HG02678 (cell line): ENCODE measurements around the gene ACVR1B.
A peak's percentile ranks its signal among the peaks of the same experiment; 100 is the strongest.

Experiments
- ATAC-seq: cut with Tn5 transposase; IDR thresholded peaks from one replicate; pipeline ENCODE4 v1.9.1; 2021; ENCODE audit warnings: mild to moderate bottlenecking, moderate library complexity; ENCODE audit not compliant: unreplicated experiment

ACVR1B gene

DNA sequence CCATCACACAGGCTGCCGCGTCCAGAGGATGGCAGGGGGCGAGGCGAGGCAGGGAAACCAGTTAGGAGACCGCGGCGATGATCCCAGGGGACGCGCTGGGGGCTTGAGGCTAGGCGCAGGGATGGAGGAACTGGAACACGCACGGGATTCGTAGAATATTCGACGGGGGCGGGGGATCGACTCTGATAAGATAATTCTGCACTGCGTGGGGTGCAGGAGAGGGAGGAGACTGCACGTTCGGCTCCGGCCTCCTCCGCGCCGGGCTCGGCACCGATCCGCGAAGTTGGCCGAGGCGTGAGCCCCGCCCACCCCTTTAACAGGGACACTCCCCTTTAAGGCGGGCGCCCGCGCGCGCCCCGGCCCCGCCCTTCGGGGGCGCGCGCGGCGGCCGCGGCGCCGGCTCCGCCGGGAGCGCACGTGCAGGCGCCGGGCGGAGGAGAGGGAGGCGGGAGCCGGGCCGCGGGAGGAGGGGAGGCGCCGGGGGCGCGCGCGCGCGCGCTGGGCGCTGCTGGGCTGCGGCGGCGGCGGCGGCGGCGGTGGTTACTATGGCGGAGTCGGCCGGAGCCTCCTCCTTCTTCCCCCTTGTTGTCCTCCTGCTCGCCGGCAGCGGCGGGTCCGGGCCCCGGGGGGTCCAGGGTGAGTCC is at the start of gene ACVR1B:
Gene ACVR1B (plus strand): TSS at position 501 of the 644 bp plus-strand sequence. CDS start 45 bp downstream, at position 546.
- ATAC-seq = peak; percentile 92

DNA sequence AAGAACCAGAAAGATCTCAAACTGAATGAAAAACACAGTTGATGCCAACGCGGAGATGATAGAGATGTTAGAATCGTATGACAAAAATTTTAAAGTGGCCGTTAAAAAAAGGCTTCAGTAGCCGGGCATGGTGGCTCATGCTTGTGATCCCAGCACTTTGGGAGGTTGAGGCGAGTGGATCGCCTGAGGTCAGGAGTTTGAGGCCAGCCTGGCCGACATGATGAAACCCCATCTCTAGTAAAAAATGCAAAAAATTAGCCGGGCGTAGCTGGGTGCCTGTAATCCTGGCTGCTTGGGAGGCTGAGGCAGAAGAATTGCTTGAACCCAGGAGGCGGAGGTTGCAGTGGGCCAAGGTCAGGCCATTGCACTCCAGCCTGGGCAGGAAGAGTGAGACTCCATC is 49.6 kb upstream of the ACVR1B start:
- no peak for ATAC-seq

DNA sequence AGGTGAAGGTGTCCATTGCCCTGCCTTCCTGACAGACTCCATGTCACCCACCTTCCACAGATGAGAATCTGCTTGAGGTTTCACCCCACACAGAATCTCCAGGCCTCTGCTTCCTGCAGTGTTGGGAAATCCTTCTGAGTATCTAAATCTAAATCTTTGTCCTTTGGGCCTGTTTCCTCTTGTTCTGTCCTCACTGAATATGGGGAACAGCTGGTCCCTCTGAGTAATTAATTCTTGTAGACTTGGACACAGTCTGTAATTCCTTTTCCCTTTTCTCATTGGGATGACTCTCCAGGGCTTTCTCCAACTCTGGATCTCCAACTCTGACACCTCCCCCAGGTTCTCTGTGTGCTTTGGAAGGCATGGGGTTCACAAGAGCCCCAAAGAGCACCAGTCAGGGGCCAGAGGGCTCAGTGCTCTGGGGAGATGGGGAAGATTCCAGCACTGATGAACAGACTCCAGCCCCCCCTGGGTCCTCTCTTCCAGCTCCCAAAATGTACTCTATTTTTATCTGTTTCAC is 46.5 kb upstream of the ACVR1B start:
- ATAC-seq = no peak

DNA sequence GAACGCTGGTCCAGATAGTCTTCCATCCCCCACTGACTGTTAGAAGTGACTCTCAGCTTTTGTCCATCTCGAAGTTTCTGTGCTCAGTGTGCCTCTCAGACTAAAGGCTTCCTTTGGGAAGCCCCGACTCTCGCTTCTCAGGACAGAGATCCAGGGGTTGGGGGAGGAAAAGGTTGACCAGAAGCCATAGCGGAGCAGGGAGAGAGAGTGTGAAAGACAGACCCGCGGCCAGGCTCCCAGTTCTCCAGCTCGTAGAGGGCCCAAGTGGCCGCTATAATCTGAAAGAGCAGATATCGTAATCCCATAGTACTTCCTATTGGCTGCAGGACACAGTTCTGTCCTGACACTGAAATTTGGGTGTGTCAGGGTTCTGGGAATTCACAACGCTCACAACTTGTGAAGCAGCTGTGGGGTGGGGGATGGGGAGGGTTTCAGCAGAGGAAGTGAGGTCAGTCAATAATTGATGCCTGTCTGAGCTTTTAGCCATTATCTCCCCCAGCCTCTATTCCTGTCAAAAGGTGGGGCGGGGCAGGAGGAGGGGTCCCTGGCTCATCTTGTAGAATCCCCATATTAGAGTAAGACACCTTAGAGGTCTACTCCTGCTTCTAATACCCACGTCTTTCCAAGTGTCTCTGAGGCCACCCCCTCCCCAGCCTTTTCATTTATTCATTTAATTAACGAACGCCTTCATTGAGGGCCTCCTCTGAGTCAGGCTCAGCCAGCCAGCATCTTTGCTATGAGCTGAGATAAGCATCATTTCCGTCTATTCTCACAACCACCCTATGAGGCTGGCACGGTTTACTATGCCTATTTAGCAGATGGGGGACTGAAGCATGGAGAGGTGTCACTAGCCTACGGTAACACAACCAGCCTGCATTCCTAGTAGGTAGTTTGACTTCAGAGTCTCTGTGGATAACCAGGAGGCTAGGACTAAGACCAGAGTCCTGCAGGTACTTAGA is 45.7 kb upstream of the ACVR1B start:
- ATAC-seq = no peak

DNA sequence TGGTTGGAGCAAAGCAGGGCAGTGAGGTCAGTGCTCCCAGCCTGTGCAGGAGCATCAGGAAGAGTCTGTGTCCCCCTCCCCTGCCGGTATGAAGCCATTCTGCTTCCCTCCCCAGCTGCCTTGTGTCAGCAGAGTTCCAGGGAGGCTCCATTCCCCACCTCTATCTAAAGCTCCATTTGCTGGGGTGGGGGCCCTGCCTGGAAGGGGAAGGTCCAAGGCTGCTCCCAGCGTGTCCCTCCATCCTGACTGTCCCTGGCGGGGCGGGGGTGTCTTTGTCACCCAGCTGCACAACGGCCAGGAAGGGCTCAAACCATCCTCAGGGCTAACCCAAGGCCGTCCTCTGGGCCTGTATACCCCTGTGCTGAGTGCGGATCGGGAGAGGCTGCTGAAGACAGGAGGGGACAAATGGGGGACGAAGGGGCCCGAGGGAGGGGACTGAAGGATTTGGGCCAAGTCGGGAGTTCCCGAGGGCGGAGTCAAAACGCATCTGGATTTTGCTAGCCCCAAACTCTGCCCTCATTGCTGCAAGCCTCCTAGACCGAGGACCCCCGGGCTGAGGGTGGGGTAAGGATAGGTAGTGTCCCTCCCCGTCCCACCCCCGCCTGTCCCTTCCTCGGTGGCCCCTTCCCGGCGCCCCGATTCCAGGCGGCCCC is 44.9 kb upstream of the ACVR1B start:
- no peak for ATAC-seq

DNA sequence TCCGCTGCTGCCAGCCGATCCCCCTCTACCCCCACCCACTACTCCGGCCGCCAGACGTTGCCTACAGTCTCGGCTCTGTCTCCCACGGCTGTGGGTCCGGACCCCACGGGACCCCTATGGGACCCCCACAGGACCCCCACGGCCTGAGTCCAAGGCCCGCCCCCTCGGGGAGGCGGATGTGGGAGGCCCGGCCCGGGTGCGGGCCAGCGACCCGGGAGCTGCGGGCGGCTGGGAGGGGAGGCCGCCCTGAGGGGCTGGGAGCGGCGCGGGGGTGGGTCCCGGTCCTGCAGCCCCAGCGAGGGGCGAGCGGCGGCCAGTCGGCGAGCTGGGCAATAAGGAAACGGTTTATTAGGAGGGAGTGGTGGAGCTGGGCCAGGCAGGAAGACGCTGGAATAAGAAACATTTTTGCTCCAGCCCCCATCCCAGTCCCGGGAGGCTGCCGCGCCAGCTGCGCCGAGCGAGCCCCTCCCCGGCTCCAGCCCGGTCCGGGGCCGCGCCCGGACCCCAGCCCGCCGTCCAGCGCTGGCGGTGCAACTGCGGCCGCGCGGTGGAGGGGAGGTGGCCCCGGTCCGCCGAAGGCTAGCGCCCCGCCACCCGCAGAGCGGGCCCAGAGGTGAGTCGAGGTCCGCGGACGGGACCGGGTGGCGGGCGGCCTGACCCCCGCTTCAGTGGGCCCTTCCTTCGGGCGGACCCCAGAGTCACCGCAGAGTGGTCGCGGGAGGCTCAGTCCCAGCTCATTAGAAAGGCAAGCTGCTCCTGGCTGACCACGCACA is 44.2 kb upstream of the ACVR1B start, which contains the start of gene ACVRL1:
Gene ACVRL1 (plus strand): TSS at position 422 of the 773 bp plus-strand sequence. CDS start 4,971 bp downstream, outside the sequence.
- ATAC-seq = no peak

DNA sequence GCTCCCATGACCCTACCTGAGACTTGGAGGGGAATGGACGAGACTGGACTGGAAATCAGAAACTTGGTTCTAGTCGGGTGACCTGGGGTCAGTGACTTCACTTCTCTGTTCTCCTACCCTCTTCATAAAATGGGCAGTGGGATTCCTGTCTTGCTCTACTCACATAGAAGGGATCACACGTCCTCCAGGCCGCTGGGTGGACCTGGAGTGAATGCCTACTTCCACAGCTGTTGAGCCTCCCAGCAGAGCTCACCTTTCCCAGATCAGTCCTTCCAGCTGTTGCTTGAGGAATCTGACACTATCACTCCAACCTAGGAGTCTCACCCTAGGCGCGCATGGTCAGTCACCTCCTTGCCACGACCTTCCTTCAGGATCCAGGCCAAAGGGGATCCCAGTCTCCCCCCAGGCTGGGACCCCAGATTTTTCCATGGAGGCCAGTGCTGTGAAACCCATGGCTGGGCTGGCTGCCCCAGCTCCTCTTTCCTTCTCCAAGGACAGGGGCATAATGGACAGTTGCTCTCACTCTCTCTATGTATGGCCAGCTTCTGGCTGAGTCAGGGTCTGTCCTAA is 43.6 kb upstream of the ACVR1B start:
- ATAC-seq = no peak

DNA sequence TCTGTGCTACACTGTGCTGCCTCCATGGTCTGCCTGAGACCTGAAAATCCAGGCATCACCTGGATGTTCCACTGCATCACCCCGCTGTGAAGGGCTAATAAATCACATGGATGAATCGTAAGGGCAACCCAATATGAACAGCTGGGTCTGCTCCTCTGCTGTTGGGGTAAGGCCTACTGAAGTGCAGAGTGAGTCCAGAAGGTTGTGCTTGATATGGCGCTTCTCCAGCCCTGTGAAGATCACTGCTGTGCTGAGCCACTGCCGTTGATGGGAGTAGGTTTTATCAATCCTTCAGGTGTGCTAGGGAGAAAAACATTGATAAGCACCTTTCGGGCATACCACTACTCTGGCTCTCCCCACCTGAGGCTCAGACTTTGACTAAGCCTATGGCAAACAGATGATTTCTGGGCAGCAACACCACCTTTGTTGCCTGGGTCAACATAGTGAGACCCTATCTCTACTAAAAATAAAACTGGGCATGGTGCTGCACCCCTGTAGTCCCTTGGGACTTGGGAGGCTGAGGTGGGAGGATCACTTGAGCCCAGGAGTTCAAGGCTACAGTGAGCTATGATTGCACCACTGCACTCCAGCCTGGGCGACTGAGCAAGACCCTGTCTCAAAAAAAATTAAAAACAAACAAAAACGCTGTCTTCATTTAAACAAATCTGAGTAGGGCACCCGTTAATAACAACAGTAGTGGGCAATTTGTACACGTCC is 42.5 kb upstream of the ACVR1B start:
- no peak for ATAC-seq

DNA sequence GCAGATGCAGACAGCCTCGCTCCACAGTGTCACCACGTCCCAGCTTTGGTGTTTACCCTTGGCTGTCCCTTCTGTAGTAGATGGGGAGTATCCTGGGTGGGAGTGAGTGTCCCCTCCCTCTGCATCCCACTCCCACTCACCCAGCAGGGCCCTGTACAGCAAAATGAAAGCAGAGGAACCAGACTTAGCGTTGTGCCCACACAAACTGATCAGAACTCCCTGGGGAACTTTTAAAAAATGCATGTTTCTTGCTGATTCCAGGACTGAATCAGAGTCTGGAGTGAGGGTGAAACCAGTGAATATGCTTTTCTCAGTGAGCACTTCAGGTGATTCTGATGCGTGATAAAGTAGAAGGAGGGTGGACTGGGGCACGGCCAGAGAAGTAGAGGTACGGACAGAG is 41.3 kb upstream of the ACVR1B start:
- no peak for ATAC-seq

DNA sequence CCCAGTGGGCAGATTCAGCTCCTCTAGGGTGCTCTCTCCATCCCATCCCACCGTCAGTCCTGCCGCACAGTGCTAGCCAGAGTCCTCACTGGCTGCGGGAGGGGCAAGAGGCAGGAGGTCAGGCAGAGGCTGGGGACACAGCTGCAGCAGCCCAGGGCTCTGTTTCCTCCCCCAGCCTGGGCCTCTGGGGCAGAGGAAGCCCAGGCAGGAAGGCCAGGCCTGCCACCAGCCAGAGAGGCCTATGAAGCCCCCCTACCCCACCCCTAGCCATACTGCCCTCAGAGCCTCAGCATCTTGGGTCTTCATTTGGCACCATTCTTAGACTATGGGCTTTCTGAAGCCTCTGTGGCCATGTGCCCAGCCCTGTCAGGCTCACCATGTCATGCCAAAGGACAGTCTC is 40.8 kb upstream of the ACVR1B start:
- ATAC-seq = no peak

DNA sequence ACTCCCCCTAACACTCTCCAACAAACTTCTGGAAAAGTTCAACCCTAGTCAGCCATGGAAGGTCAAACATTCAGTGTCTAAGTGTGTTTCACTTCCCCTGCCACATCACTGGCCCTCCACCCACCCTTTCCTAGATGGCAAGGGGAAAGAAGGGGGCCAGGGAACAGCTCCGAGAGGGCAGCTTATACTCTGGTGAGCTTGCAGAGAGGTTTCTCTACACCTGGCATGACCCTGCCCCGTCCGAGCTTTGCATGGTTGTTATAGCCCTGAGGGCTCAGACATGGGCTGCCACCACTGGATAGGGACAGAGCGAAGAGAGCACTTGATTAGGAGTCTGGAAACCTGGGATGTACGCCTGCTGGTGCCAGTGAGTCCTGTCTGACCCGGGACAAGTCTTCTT is 40.2 kb upstream of the ACVR1B start:
- ATAC-seq = no peak

DNA sequence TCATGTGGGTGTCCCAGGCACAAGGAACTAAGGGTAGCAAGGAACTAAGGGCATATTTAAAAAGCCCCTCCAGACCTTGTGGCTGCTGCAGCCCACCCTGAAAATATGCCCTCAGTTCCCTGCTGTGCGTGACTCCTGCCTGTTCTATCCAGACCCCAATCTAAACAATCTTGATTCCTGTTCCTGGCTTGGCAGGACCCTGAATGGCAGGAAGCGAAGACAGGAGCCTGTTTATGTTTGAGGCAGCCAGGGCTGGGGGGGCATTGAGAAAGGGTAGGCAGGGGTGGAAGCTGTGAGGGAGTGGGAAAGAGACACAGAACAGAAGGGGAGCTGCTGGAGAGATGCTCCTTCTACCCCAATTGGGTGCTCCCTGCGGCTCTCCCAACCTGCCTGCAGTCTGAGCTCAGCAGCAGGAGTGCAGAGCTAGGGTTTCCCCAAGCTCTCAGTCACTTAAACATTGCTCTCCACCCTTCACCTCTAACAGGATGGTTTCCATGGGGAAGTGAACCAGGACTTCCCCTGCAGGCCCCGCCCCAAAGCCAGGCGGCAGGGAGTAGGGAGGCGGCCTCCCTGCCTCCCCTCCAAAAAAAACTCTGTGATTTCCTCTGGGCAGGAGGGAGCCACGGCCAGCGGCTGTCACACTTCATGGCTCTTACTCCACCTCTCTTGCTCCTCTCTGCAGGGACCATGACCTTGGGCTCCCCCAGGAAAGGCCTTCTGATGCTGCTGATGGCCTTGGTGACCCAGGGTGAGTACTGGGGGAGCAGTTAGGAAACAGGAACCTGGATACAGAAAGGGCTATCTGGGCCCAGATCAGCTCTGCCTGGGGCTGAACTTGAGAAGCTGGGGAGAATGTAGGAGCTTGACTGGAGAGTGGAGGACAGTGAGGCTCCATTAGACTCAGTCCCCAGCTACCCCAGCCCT is 39.4 kb upstream of the ACVR1B start:
- ATAC-seq = no peak

DNA sequence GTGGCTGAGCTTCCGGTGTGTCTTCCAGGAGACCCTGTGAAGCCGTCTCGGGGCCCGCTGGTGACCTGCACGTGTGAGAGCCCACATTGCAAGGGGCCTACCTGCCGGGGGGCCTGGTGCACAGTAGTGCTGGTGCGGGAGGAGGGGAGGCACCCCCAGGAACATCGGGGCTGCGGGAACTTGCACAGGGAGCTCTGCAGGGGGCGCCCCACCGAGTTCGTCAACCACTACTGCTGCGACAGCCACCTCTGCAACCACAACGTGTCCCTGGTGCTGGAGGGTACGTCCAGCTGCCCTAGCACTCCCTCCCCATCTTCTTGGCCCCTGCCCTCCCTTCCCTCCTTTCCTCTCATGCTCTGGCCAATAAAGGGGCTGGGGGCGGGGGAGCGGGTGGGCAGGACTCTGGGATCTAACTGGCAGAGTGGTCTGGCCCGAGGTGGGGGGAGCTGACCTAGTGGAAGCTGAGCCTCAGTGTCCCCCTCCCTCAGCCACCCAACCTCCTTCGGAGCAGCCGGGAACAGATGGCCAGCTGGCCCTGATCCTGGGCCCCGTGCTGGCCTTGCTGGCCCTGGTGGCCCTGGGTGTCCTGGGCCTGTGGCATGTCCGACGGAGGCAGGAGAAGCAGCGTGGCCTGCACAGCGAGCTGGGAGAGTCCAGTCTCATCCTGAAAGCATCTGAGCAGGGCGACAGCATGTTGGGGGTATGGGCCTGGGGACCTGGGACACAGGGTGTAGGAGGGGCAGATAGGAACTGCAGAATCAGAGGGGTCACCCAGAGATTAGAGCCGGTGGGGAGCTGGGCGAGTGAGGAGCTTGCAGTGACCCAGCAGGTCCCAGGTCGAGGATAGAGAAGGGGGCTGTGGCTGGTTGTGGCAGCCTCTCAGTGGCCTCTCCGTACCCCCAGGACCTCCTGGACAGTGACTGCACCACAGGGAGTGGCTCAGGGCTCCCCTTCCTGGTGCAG is 38.1 kb upstream of the ACVR1B start:
- no peak for ATAC-seq

DNA sequence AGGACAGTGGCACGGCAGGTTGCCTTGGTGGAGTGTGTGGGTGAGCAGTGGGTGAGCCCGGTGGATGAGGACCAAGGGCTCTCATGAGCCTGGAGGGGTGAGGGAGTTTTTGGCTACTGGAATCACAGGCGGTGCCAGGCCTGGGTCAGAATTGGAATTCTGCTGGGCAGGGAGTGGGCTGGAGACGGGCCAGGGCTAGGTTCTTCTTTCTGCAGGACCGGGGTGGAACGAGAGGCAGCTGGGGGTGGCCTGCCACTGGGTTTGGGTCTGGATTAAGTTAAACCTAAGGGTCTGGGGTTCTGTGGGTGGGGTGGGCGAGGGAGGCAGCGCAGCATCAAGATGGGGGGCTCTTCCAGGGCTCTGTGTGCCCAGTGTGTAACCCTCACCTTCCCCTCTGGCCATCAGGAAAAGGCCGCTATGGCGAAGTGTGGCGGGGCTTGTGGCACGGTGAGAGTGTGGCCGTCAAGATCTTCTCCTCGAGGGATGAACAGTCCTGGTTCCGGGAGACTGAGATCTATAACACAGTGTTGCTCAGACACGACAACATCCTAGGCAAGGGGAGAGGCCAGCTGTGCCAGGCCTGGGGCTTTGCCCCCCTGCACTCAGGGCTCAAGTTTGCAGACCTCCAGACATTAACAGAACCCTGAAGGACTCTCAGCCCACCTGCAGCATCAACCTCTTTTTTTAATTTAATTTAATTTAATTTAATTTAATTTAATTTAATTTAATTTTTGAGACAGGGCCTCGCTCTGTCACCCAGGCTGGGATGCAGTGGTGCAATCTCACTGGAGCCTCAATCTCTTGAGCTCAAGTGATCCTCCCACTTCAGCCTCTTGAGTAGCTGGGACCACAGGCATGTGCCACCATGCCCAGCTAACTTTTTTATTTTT is 37.2 kb upstream of the ACVR1B start:
- no peak for ATAC-seq

DNA sequence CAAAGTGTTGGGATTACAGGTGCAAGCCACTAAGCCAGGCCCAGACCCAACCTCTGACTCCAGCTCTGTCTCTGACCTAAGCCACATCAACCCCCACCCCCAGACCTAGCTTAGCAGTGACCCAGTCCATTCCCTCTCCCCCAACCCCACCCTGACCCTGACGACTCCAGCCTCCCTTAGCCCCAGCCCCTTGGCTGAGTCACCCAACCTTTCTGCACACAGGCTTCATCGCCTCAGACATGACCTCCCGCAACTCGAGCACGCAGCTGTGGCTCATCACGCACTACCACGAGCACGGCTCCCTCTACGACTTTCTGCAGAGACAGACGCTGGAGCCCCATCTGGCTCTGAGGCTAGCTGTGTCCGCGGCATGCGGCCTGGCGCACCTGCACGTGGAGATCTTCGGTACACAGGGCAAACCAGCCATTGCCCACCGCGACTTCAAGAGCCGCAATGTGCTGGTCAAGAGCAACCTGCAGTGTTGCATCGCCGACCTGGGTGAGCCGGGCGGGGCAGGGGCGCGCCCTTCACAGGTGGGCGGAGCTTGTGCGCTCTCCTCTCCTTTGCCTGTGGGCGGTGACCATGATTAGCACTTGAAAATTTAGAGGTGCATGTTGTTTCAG is 36.4 kb upstream of the ACVR1B start:
- ATAC-seq = no peak

DNA sequence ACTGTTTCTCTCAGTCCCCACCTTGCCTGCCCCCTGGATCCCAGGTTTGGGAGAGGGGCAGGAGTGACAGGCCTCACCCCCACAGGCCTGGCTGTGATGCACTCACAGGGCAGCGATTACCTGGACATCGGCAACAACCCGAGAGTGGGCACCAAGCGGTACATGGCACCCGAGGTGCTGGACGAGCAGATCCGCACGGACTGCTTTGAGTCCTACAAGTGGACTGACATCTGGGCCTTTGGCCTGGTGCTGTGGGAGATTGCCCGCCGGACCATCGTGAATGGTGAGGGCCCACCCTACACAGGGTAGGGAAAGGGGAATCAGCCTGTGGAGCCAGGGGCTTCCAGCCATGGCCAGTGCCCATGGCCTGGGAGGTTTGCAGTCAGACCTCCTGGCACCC is 35.5 kb upstream of the ACVR1B start:
- no peak for ATAC-seq
